GM12801 (cell line): ENCODE measurements around the gene DCDC2.

Source experiments
- TF ChIP-seq, protein P1 (sequence below): IDR thresholded peaks from one replicate; pipeline ENCODE4 v1.5.1; 2011; ENCODE audit warnings: control low read depth; ENCODE audit not compliant: insufficient read length; ENCODE audit errors: extremely low read depth

Gene DCDC2

GRCh38 chr6:24140591-24140990 is 217.3 kb downstream of the DCDC2 start:
- TF ChIP-seq, protein P1, sequence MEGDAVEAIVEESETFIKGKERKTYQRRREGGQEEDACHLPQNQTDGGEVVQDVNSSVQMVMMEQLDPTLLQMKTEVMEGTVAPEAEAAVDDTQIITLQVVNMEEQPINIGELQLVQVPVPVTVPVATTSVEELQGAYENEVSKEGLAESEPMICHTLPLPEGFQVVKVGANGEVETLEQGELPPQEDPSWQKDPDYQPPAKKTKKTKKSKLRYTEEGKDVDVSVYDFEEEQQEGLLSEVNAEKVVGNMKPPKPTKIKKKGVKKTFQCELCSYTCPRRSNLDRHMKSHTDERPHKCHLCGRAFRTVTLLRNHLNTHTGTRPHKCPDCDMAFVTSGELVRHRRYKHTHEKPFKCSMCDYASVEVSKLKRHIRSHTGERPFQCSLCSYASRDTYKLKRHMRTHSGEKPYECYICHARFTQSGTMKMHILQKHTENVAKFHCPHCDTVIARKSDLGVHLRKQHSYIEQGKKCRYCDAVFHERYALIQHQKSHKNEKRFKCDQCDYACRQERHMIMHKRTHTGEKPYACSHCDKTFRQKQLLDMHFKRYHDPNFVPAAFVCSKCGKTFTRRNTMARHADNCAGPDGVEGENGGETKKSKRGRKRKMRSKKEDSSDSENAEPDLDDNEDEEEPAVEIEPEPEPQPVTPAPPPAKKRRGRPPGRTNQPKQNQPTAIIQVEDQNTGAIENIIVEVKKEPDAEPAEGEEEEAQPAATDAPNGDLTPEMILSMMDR, result no peak

GRCh38 chr6:24139639-24140038 is 218.2 kb downstream of the DCDC2 start:
- TF ChIP-seq, protein P1, result no peak

GRCh38 chr6:24139080-24139479 is 218.8 kb downstream of the DCDC2 start:
- TF ChIP-seq, protein P1, result no peak

GRCh38 chr6:24131751-24132150 is 226.1 kb downstream of the DCDC2 start:
- TF ChIP-seq, protein P1, result no peak

- TF ChIP-seq, protein P1, result no peak
These were observed 230.5 kb downstream of the DCDC2 start for GRCh38 chr6:24127316-24127715.

DNA sequence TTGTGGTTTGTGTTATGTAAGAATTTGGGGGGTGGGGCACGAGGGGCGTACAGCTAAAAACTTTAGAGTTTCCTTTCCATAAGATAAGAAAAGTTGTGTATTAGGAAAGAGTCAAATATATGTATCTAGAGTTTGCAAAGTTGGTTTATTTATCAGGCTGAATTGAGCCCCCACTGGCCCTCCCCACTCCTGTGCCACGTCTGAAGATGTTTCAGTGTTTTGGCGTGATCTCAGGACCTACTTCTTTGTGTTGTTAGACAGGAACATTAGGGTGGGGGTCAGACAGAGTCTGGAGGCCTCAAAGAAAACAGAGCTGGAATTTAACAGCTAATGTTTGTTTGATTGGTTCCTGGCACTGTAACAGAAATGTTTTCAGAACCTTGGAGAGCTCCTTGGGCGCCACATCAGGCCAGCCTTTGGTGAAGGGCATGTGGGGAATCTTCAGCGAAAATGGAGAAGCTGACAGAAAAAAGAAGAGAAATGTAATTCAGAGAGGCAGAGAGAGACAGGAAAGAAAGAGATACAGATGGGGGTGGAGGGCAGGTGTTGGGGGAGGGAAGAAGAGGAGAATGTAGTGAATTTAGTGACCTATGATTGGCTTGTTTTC is 231.2 kb downstream of the DCDC2 start:
- TF ChIP-seq, protein P1, result no peak

GRCh38 chr6:24125980-24126379 is 231.9 kb downstream of the DCDC2 start, which contains the start of gene NRSN1:
NRSN1 (plus strand) TSS chr6:24126215; CDS start chr6:24134328, 8,113 bp downstream.
- TF ChIP-seq, protein P1, result no peak
